GM18861 (cell line): Measurements from ENCODE around the gene FMNL2.

ENCODE experiments used
- ATAC-seq: cut with Tn5 transposase; IDR thresholded peaks from one replicate; pipeline ENCODE4 v1.9.1; 2021; ENCODE audit not compliant: unreplicated experiment

The FMNL2 gene

GRCh38 chr2:152682663-152683062 lies 347.7 kb downstream of the FMNL2 start:
- no peak for ATAC-seq

GRCh38 chr2:152683400-152683799 lies 348.4 kb downstream of the FMNL2 start:
- ATAC-seq, result no peak

GRCh38 chr2:152686321-152686720 lies 351.3 kb downstream of the FMNL2 start:
- ATAC-seq, result no peak

- ATAC-seq, result peak; percentile 78
Observed at GRCh38 chr2:152693033-152693432, 358.1 kb downstream of the FMNL2 start.

- peak; percentile 61 for ATAC-seq
Observed at GRCh38 chr2:152694161-152694661, 359.2 kb downstream of the FMNL2 start.

GRCh38 chr2:152695763-152696162 lies 360.8 kb downstream of the FMNL2 start:
- ATAC-seq, result no peak

- no peak for ATAC-seq
Observed at GRCh38 chr2:152696476-152696875, 361.5 kb downstream of the FMNL2 start.
